ENCODE data around the gene PRR29. TPM values are rescaled to one million over a fixed set of nuclear protein-coding genes. Genes with fewer than 3 reads are reported as not detected.

PRR29 gene
- polyA plus RNA-seq, 1 of the 3 experiments (the other 2 are of a cell fraction): 2.7 TPM

GRCh38 chr17:63954402-63955063 is 43.6 kb upstream of the PRR29 start (continued):
- TF ChIP-seq USF2 (IDR thresholded peaks at IDR 0.05; ENCODE audit: borderline replicate concordance, low read depth, low read length) (no peak), YY1 (IDR thresholded peaks at IDR 0.05; ENCODE audit: low read depth) (no peak), USF1 (IDR thresholded peaks at IDR 0.05; ENCODE audit: borderline replicate concordance, low read depth) (no peak)

GRCh38 chr17:63955232-63955631 is 42.9 kb upstream of the PRR29 start:
- Histone ChIP-seq H3K4me3 (ENCODE audit: low read depth in 2 of 2, low read length in 1 of 2) (no peak overlapping the region), H3K27me3 (ENCODE audit: insufficient read depth) (peaks cover 6% of the 10 kb centered on the region; the same call in 1 of the 2 replicates), H3K4me2 (no peak overlapping the region), H3K36me3 (replicated peaks in 1 of 2; ENCODE audit: control insufficient read depth in 1 of 2, insufficient read depth in 2 of 2, low read length in 1 of 2) (no peaks in the 10 kb centered on the region), H2AFZ (ENCODE audit: low read depth) (no peak overlapping the region), H3K4me1 (ENCODE audit: control insufficient read depth in 1 of 2, insufficient read depth in 2 of 2, low read depth in 1 of 2, low read length in 1 of 2) (peaks cover 0 to 13% of the 10 kb centered on the region in 2 experiments; a peak in 1 of 4 replicates), H3K9ac (no peak overlapping the region), H4K20me1 (ENCODE audit: insufficient read depth) (no peaks in the 10 kb centered on the region), H3K9me2 (no peaks in the 10 kb centered on the region), H3F3A (replicated peaks; ENCODE audit: insufficient read depth) (no peaks in the 10 kb centered on the region), H3K27ac (ENCODE audit: low read depth in 2 of 2, low read length in 1 of 2) (no peak overlapping the region), H3K9me3 (no peaks in the 10 kb centered on the region), H3K79me2 (ENCODE audit: insufficient read depth) (no peaks in the 10 kb centered on the region)
- CTCF ChIA-PET: interaction anchor here (0.7 to 7.9 kb wide), 9 partner anchors 9 to 178 kb away, joined by 3 to 69 read pairs (median 5); partner anchors contain the start of genes CSHL1 and GH1
- DNase-seq: no peak
- POLR2A ChIA-PET: no interaction called here
- 74% methylated on average over 11 of the region's 11 CpGs for WGBS (ENCODE audit: low lambda C conversion rate)
- no peak for TF ChIP-seq YY1 (IDR thresholded peaks at IDR 0.05; ENCODE audit: low read depth)
- no peak for TF ChIP-seq CHD2 (IDR thresholded peaks at IDR 0.05; ENCODE audit: low read length, partially characterized antibody)
- no peak for TF ChIP-seq ELF1 (IDR thresholded peaks at IDR 0.05)
- TF ChIP-seq USF2 (IDR thresholded peaks at IDR 0.05; ENCODE audit: borderline replicate concordance, low read depth, low read length): no peak
- TF ChIP-seq FOSL2 (IDR thresholded peaks at IDR 0.05; ENCODE audit: borderline replicate concordance, low read depth): no peak
- no peak for TF ChIP-seq RXRA (IDR thresholded peaks at IDR 0.05; ENCODE audit: borderline replicate concordance, low read depth)
- no peak for TF ChIP-seq TCF12 (IDR thresholded peaks at IDR 0.05)
- TF ChIP-seq REST (IDR thresholded peaks at IDR 0.05; ENCODE audit: low read depth, low read length): no peak
- TF ChIP-seq TEAD4 (IDR thresholded peaks at IDR 0.05; ENCODE audit: borderline replicate concordance, insufficient read depth): no peak
- TF ChIP-seq IRF3 (IDR thresholded peaks at IDR 0.05; ENCODE audit: low read depth, low read length): no peak
- TF ChIP-seq CTCF (IDR thresholded peaks at IDR 0.05): no peak
- TF ChIP-seq NRF1 (IDR thresholded peaks at IDR 0.05; ENCODE audit: low read depth, low read length): no peak
- TF ChIP-seq EP300 (IDR thresholded peaks at IDR 0.05; ENCODE audit: borderline replicate concordance in 1 of 2, low read depth in 1 of 2, low read length in 1 of 2): no peak
- TF ChIP-seq EZH2phosphoT487 (IDR thresholded peaks at IDR 0.05; ENCODE audit: borderline replicate concordance, low read depth): no peak
- TF ChIP-seq FOXJ3 (CRISPR knock-in tag; IDR thresholded peaks at IDR 0.05): no peak
- no peak for TF ChIP-seq FOXM1 (IDR thresholded peaks at IDR 0.05; ENCODE audit: low read depth)
- no peak for TF ChIP-seq JUND (IDR thresholded peaks at IDR 0.05)
- no peak for TF ChIP-seq PBX3 (IDR thresholded peaks at IDR 0.05)

Measured in SK-N-SH (cell line).